NCI-H1092 (cell line): Measurements from ENCODE around the gene NKD2.
"Not testable (repeated sequence)": the region's sequence is repeated elsewhere in the genome, so short reads cannot be mapped to it uniquely, and the experiment has no call there.

Experiments
- DNase-seq: peaks from one replicate; lab custom pipeline; 2025; lab: John Stamatoyannopoulos, UW

Gene NKD2

GRCh38 chr5:1008451-1009358, at the start of gene NKD2:
Gene NKD2, plus strand, starts transcription at chr5:1008802. Its CDS starts 256 bp downstream, at chr5:1009058.
- DNase-seq, result no peak

- no peak for DNase-seq
Measured at GRCh38 chr5:959581-960531, 48.7 kb upstream of the NKD2 start.

- DNase-seq, result no peak
Measured at GRCh38 chr5:960551-960950, 48.1 kb upstream of the NKD2 start.

GRCh38 chr5:961002-961710, 47.4 kb upstream of the NKD2 start:
- no peak for DNase-seq

GRCh38 chr5:961711-962240, 46.8 kb upstream of the NKD2 start:
- DNase-seq, result no peak

GRCh38 chr5:962386-962785, 46.2 kb upstream of the NKD2 start:
- DNase-seq, result no peak

- DNase-seq, result no peak
Measured at GRCh38 chr5:962801-963200, 45.8 kb upstream of the NKD2 start.

- DNase-seq, result no peak
Measured at GRCh38 chr5:963310-963672, 45.3 kb upstream of the NKD2 start.

GRCh38 chr5:963673-964531, 44.7 kb upstream of the NKD2 start:
- no peak for DNase-seq

- no peak for DNase-seq
Measured at GRCh38 chr5:964821-965220, 43.8 kb upstream of the NKD2 start.

- no peak for DNase-seq
Measured at GRCh38 chr5:965604-966344, 42.8 kb upstream of the NKD2 start.

- no peak for DNase-seq
Measured at GRCh38 chr5:966345-966710, 42.3 kb upstream of the NKD2 start.

- no peak for DNase-seq
Measured at GRCh38 chr5:966941-967340, 41.7 kb upstream of the NKD2 start.

GRCh38 chr5:968881-969280, 39.7 kb upstream of the NKD2 start:
- DNase-seq, result no peak

- DNase-seq, result no peak
Measured at GRCh38 chr5:969408-969839, 39.2 kb upstream of the NKD2 start.

- DNase-seq, result not testable (repeated sequence)
Measured at GRCh38 chr5:972575-972974, 36.0 kb upstream of the NKD2 start.

- no peak for DNase-seq
Measured at GRCh38 chr5:976849-977751, 31.5 kb upstream of the NKD2 start.

GRCh38 chr5:978054-978453, 30.5 kb upstream of the NKD2 start:
- DNase-seq, result no peak

- DNase-seq, result no peak
Measured at GRCh38 chr5:978693-979092, 29.9 kb upstream of the NKD2 start.
